ENCODE results near the gene MALRD1. TPM values are rescaled to one million over a fixed set of nuclear protein-coding genes. Genes with fewer than 3 reads are reported as not detected.

MALRD1 gene
- total and polyA plus RNA-seq, 10 donors = 0.06 to 1.6 (median 0.43) TPM

GRCh38 chr10:19704544-19704943 lies 655.9 kb downstream of the MALRD1 start:
- Histone ChIP-seq H3K4me1 (no peaks in the 10 kb centered on the region), H3K27ac (no peak overlapping the region), H3K4me3 (no peak overlapping the region), H3K36me3 (no peaks in the 10 kb centered on the region), H3K9me3 (peaks cover 0 to 4% (median 0%) of the 10 kb centered on the region in 8 donors), H3K27me3 (replicated peaks in 1 of 7) (no peaks in the 10 kb centered on the region)
- intact Hi-C loops (cut with DNase I; ENCODE audit: low total_unique reads) = no loop called here
- no peak for DNase-seq
- 43 to 75% (median 50%) methylated on average over 2 of the region's 2 CpGs for WGBS, 5 donors
- no peak for TF ChIP-seq CTCF (IDR thresholded peaks at IDR 0.05 in 8 of 11, conservative IDR thresholded peaks at IDR 0.05 in 3 of 11)
- TF ChIP-seq POLR2AphosphoS5 (IDR thresholded peaks at IDR 0.05) = no peak

- H3K9me3 ChIP-seq = peaks cover 0 to 9% (median 0%) of the 10 kb centered on the region in 8 donors
- H3K27ac ChIP-seq = no peak overlapping the region
- TF ChIP-seq CTCF (IDR thresholded peaks at IDR 0.05 in 8 of 11, conservative IDR thresholded peaks at IDR 0.05 in 3 of 11) = no peak
- no peak for TF ChIP-seq POLR2AphosphoS5 (IDR thresholded peaks at IDR 0.05)
- no peak for TF ChIP-seq POLR2A (IDR thresholded peaks at IDR 0.05)
- DNase-seq = no peak
- no peaks in the 10 kb centered on the region for H3K27me3 ChIP-seq (replicated peaks in 1 of 7)
- intact Hi-C loops (cut with DNase I; ENCODE audit: low total_unique reads) = no loop called here
- 79 to 90% (median 86%) methylated on average over 6 of the region's 6 CpGs for WGBS, 5 donors
- H3K36me3 ChIP-seq = no peaks in the 10 kb centered on the region
- H3K4me3 ChIP-seq = no peak overlapping the region
- no peaks in the 10 kb centered on the region for H3K4me1 ChIP-seq
Measured at GRCh38 chr10:19705250-19705649, 656.6 kb downstream of the MALRD1 start.

- TF ChIP-seq POLR2A (IDR thresholded peaks at IDR 0.05) (no peak), POLR2AphosphoS5 (IDR thresholded peaks at IDR 0.05) (no peak), CTCF (IDR thresholded peaks at IDR 0.05 in 8 of 11, conservative IDR thresholded peaks at IDR 0.05 in 3 of 11) (no peak)
- Histone ChIP-seq H3K27me3 (replicated peaks in 1 of 7) (no peaks in the 10 kb centered on the region), H3K4me1 (no peaks in the 10 kb centered on the region), H3K4me3 (no peak overlapping the region), H3K27ac (no peak overlapping the region), H3K9me3 (peaks cover 0 to 24% (median 16%) of the 10 kb centered on the region in 8 donors), H3K36me3 (no peaks in the 10 kb centered on the region)
- intact Hi-C loops (cut with DNase I; ENCODE audit: low total_unique reads) = no loop called here
- WGBS, 5 donors = 71 to 96% (median 86%) methylated on average over 1 of the region's 1 CpG
- DNase-seq = no peak
Measured at GRCh38 chr10:19706904-19707303, 658.3 kb downstream of the MALRD1 start.

- DNase-seq = no peak
- intact Hi-C loops (cut with DNase I; ENCODE audit: low total_unique reads) = no loop called here
- Histone ChIP-seq H3K27ac (no peak overlapping the region), H3K27me3 (replicated peaks in 1 of 7) (no peaks in the 10 kb centered on the region), H3K36me3 (no peaks in the 10 kb centered on the region), H3K4me3 (no peak overlapping the region), H3K9me3 (peaks cover 0 to 28% (median 21%) of the 10 kb centered on the region in 8 donors), H3K4me1 (no peaks in the 10 kb centered on the region)
- WGBS, 5 donors = 82 to 90% (median 88%) methylated on average over 2 of the region's 2 CpGs
- TF ChIP-seq POLR2AphosphoS5 (IDR thresholded peaks at IDR 0.05) = no peak
- no peak for TF ChIP-seq POLR2A (IDR thresholded peaks at IDR 0.05)
- TF ChIP-seq CTCF (IDR thresholded peaks at IDR 0.05 in 8 of 11, conservative IDR thresholded peaks at IDR 0.05 in 3 of 11) = no peak
Measured at GRCh38 chr10:19707376-19707775, 658.8 kb downstream of the MALRD1 start.
